GM18951 (cell line): ENCODE results near the gene C10orf67.

Experiments
- POLR2A ChIP-seq: IDR thresholded peaks from 4 replicates; pipeline ENCODE4 v1.6.1; 2011; ENCODE audit warnings: mild to moderate bottlenecking; ENCODE audit not compliant: insufficient read length, insufficient read depth; ENCODE audit errors: extremely low read depth
- in situ Hi-C: fragments of 300-500 bp; cut with MboI; formaldehyde crosslinking; loops from one replicate; pipeline ENCODE4 v1.12.0; 2022; ENCODE audit warnings: low sequenced_read_pairs, mixed read lengths, inconsistent platforms; ENCODE audit not compliant: unreplicated experiment

Gene C10orf67

DNA sequence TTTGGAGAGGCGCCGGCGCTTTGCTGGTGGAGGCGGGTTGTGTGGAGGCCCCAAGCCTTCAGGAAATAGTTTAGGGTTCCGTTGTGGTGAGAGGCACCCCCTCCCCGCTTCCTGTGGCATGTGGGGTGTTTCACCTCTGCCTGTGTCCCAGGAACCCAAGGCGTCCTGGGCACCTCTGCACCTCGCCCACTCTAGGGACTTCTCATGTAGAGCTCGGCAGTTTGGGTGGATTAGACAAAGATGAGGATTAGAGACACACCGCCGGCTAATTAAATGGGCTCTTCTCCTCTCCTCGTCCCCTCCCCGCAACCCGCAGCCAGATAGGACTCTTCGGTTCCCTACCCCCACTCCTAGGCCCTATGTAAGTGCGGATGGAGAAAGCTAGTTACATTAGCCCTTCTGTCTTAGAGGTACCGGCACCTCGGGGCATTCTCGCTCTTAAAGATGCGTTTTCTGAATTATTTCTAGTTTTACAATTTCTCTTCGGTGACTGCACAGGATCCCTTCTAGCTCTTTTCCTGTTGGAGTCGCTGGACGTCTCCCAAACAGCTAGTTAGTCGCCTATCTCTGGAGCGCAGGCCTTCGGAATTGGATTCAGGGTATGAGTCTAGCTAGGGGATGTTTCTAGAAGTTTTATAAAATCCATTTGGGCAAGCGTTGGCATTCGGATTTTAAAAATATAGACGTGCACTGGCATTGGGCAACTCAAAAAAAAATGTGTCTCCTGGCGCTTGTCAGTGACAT is 144.7 kb downstream of the C10orf67 start:
- no peak for TF ChIP-seq POLR2A
- in situ Hi-C loops: no loop called here

- in situ Hi-C loops: no loop called here
- TF ChIP-seq POLR2A: no peak
Observed at GRCh38 chr10:23198940-23199767, 145.4 kb downstream of the C10orf67 start.

- in situ Hi-C loops: no loop called here
- TF ChIP-seq POLR2A: no peak
Observed at GRCh38 chr10:23198610-23198939, 146.0 kb downstream of the C10orf67 start.

- in situ Hi-C loops: no loop called here
- TF ChIP-seq POLR2A: no peak
Observed at GRCh38 chr10:23197416-23197861, 147.2 kb downstream of the C10orf67 start.

- in situ Hi-C loops: no loop called here
Observed at GRCh38 chr10:23196915-23197314, 147.7 kb downstream of the C10orf67 start.

GRCh38 chr10:23195846-23196600 is 148.6 kb downstream of the C10orf67 start:
- in situ Hi-C loops: no loop called here
- no peak for TF ChIP-seq POLR2A

More at GRCh38 chr10:23196915-23197314, 147.7 kb downstream of the C10orf67 start:
- TF ChIP-seq POLR2A: no peak

DNA sequence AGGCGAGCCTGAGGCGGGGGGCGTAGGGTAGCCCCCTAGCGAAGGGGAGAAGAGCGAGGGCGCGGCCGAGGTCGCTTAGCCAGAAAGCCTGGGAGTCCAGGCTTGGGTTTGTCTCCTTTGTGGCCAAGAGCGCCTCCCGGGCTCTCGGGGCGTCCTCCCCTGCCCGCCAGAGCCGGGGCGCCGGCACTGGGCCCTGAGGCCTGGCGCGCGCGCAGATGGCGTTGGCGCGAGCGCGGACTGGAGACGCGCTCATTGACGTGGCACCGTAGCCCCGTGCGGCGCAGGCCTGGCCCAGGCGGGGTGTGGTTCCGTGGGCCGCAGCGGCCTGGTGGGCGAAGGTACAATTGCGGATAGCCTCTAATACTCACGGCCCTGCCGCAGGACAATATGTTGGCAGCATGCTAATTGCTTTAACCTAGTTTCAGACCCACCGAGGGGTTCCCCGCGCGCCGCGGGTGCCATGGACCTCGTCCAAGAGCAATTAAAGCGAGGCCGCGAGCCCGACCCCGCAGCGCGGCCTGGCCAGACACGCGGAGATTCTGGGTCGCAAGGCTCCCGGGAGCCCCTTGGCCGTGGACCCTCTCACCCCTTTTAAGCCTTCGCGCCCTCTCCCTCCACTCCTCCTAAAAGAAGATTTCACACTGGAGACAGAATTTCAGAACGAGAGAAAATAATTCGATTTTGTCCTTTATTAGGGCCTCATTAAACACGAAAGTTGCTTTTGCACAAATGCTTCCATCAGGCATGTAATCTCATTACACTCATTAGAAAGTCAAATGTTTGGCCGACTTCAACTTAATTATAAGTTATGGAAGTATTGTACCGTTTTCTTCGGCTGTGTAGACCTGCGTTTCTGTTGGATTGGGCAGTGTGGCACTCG is 149.4 kb downstream of the C10orf67 start:
- in situ Hi-C loops: no loop called here
- no peak for TF ChIP-seq POLR2A

- no peak for TF ChIP-seq POLR2A
- in situ Hi-C loops: no loop called here
Observed at GRCh38 chr10:23194471-23194965, 150.1 kb downstream of the C10orf67 start.

DNA sequence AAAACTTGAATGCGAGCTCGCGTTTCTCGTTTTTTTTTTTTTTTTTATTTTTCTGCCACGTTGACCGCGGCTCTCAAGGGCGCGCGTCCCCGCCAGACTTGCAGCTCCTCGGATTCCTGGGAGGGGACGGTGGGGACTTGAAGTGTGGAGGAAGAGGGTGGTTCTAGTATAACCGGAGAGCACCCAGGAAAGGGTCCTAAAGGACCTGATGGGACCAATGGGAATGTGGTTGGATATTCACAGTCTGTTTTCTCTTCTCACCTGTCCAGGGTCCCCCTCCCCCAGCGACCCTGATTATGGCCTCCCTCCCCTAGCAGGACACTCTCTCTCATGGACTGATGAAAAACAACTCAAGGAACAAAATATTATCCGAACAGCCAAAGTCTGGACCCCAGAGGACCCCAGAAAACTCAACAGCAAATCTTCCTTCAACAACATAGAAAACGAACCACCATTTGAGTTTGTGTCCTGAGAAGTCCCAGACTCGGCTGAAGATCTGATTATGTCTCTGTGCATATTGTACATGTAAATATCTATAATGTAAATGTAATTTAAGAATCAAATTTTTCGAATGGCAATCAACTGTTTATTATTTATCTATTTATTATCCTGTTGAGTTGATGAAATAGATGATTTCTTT is 151.0 kb downstream of the C10orf67 start:
- in situ Hi-C loops: no loop called here
- no peak for TF ChIP-seq POLR2A

DNA sequence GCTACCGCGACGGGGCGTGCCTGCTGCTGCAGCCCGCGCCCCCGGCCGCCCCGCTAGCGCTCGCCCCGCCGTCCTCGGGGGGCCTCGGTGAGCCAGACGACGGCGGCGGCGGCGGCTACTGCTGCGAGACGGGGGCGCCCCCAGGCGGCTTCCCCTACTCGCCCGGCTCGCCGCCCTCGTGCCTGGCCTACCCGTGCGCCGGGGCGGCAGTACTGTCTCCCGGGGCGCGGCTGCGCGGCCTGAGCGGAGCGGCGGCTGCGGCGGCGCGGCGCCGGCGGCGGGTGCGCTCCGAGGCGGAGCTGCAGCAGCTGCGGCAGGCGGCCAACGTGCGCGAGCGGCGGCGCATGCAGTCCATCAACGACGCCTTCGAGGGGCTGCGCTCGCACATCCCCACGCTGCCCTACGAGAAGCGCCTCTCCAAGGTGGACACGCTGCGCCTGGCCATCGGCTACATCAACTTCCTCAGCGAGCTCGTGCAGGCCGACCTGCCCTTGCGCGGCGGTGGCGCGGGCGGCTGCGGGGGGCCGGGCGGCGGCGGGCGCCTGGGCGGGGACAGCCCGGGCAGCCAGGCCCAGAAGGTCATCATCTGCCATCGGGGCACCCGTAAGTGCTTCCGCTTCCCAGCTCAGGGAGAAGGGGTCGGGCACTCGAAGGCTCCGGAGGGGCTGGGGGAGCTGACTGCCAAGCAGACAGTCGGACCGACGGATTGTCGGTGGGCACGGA is 151.7 kb downstream of the C10orf67 start:
- TF ChIP-seq POLR2A: no peak
- in situ Hi-C loops: no loop called here

GRCh38 chr10:23191764-23192711 is 152.6 kb downstream of the C10orf67 start, which contains the start of gene PTF1A:
Gene PTF1A (plus strand): TSS chr10:23192312. CDS start chr10:23192531, 219 bp downstream.
- in situ Hi-C loops: no loop called here
- TF ChIP-seq POLR2A: no peak
